Hematopoietic multipotent progenitor cell treated with erythropoietin and hydrocortisone succinate and interleukin-3 and kit ligand, for 17 days (in vitro differentiated cells): ENCODE measurements around the gene KCNQ5.
"Not testable (repeated sequence)": the region's sequence is repeated elsewhere in the genome, so short reads cannot be mapped to it uniquely, and the experiment has no call there.

Experiments
- DNase-seq: peaks from one replicate; pipeline ENCODE4 v3.0.0-alpha.2; 2015; ENCODE audit warnings: low spot score

Gene KCNQ5

GRCh38 chr6:72844614-72845013, 222.8 kb downstream of the KCNQ5 start:
- DNase-seq, result no peak

- no peak for DNase-seq
Measured at GRCh38 chr6:72849346-72849745, 227.5 kb downstream of the KCNQ5 start.

- no peak for DNase-seq
Measured at GRCh38 chr6:72850040-72850439, 228.2 kb downstream of the KCNQ5 start.

GRCh38 chr6:72850469-72850868, 228.6 kb downstream of the KCNQ5 start:
- no peak for DNase-seq

GRCh38 chr6:72855471-72855870, 233.6 kb downstream of the KCNQ5 start:
- DNase-seq, result no peak

- no peak for DNase-seq
Measured at GRCh38 chr6:72856801-72857200, 234.9 kb downstream of the KCNQ5 start.

GRCh38 chr6:72857791-72858585, 236.1 kb downstream of the KCNQ5 start:
- no peak for DNase-seq

GRCh38 chr6:72861059-72861458, 239.2 kb downstream of the KCNQ5 start:
- no peak for DNase-seq

GRCh38 chr6:72861935-72862432, 240.1 kb downstream of the KCNQ5 start:
- DNase-seq, result no peak

GRCh38 chr6:72863131-72863530, 241.3 kb downstream of the KCNQ5 start:
- no peak for DNase-seq

- no peak for DNase-seq
Measured at GRCh38 chr6:72864236-72864635, 242.4 kb downstream of the KCNQ5 start.

- no peak for DNase-seq
Measured at GRCh38 chr6:72864799-72865198, 242.9 kb downstream of the KCNQ5 start.

- DNase-seq, result no peak
Measured at GRCh38 chr6:72865467-72865866, 243.6 kb downstream of the KCNQ5 start.

GRCh38 chr6:72869621-72870020, 247.8 kb downstream of the KCNQ5 start:
- no peak for DNase-seq

- no peak for DNase-seq
Measured at GRCh38 chr6:72873433-72873832, 251.6 kb downstream of the KCNQ5 start.

GRCh38 chr6:72876256-72876655, 254.4 kb downstream of the KCNQ5 start:
- DNase-seq, result no peak

GRCh38 chr6:72886170-72886569, 264.3 kb downstream of the KCNQ5 start:
- DNase-seq, result no peak

GRCh38 chr6:72890233-72890632, 268.4 kb downstream of the KCNQ5 start:
- no peak for DNase-seq

GRCh38 chr6:72890671-72891070, 268.8 kb downstream of the KCNQ5 start:
- no peak for DNase-seq

GRCh38 chr6:72892901-72893300, 271.0 kb downstream of the KCNQ5 start:
- no peak for DNase-seq

GRCh38 chr6:72894091-72894490, 272.2 kb downstream of the KCNQ5 start:
- DNase-seq, result no peak

GRCh38 chr6:72898313-72898712, 276.4 kb downstream of the KCNQ5 start:
- not testable (repeated sequence) for DNase-seq

- DNase-seq, result no peak
Measured at GRCh38 chr6:72905705-72906478, 284.0 kb downstream of the KCNQ5 start.
